Chondrocyte (in vitro differentiated cells): Measurements from ENCODE around the gene PPP5C. TPM values are rescaled to one million over a fixed set of nuclear protein-coding genes. Genes with fewer than 3 reads are reported as not detected.

Experiments
- DNase-seq: peaks from one replicate; pipeline ENCODE4 v3.0.0; 2021; ENCODE audit warnings: mixed read lengths, low spot score
- H3K27ac Mint-ChIP-seq: one replicate; pipeline ENCODE4 v1.8.0; 2021; ENCODE audit warnings: mild to moderate bottlenecking, moderate library complexity, mixed read lengths; ENCODE audit not compliant: unreplicated experiment
- H3K27me3 Mint-ChIP-seq: 2 replicates; pipeline ENCODE4 v1.8.0; 2021; ENCODE audit warnings: low read depth, mixed read lengths
- H3K36me3 Mint-ChIP-seq: 2 replicates; pipeline ENCODE4 v1.8.0; 2021; ENCODE audit warnings: low read depth, mixed read lengths
- H3K4me1 Mint-ChIP-seq: 2 replicates; pipeline ENCODE4 v1.8.0; 2021; ENCODE audit warnings: low read depth, mild to moderate bottlenecking, mixed read lengths
- H3K4me3 Mint-ChIP-seq: one replicate; pipeline ENCODE4 v1.8.0; 2021; ENCODE audit warnings: mild to moderate bottlenecking, moderate library complexity, mixed read lengths; ENCODE audit not compliant: unreplicated experiment
- H3K9me3 Mint-ChIP-seq: 2 replicates; pipeline ENCODE4 v1.8.0; 2021; ENCODE audit warnings: low read depth, mixed read lengths
- CTCF ChIP-seq: fragments of 200-600 bp; sonication (generic); IDR thresholded peaks from 2 replicates; pipeline ENCODE4 v1.5.0; 2021; ENCODE audit warnings: antibody characterized with exemption, mild to moderate bottlenecking, moderate library complexity
- total RNA-seq: library from RNA; stranded (reverse); gene quantifications from 3 replicates; pipeline ENCODE4 v1.2.1, GENCODE V29; 2021

The PPP5C gene
- total RNA-seq, 1 donor from 2014 or later, result 62.5 TPM

- no peak for TF ChIP-seq CTCF
- DNase-seq, result no peak
- Mint-ChIP-seq H3K27me3 (no peaks in the 10 kb centered on the region), H3K9me3 (no peaks in the 10 kb centered on the region), H3K4me1 (peaks cover 3% of the 10 kb centered on the region), H3K36me3 (peaks cover 40% of the 10 kb centered on the region), H3K27ac (no peak overlapping the region), H3K4me3 (no peak overlapping the region)
These were observed 7.4 kb upstream of the PPP5C start for GRCh38 chr19:46339446-46339845.

GRCh38 chr19:46340051-46340659 lies 6.7 kb upstream of the PPP5C start:
- no peak for DNase-seq
- Mint-ChIP-seq H3K36me3 (peaks cover 40% of the 10 kb centered on the region), H3K4me1 (peaks cover 3% of the 10 kb centered on the region), H3K27me3 (no peaks in the 10 kb centered on the region), H3K9me3 (no peaks in the 10 kb centered on the region), H3K4me3 (no peak overlapping the region), H3K27ac (no peak overlapping the region)
- TF ChIP-seq CTCF, result no peak

GRCh38 chr19:46341937-46342336 lies 5.0 kb upstream of the PPP5C start:
- Mint-ChIP-seq H3K27ac (no peak overlapping the region), H3K27me3 (no peaks in the 10 kb centered on the region), H3K4me3 (no peak overlapping the region), H3K9me3 (no peaks in the 10 kb centered on the region), H3K36me3 (peaks cover 36% of the 10 kb centered on the region), H3K4me1 (peaks cover 8% of the 10 kb centered on the region)
- no peak for DNase-seq
- no peak for TF ChIP-seq CTCF

- Mint-ChIP-seq H3K36me3 (peaks cover 24% of the 10 kb centered on the region), H3K9me3 (no peaks in the 10 kb centered on the region), H3K27me3 (no peaks in the 10 kb centered on the region), H3K27ac (no peak overlapping the region), H3K4me3 (no peak overlapping the region), H3K4me1 (peaks cover 30% of the 10 kb centered on the region)
- DNase-seq, result no peak
- no peak for TF ChIP-seq CTCF
These were observed 2.5 kb upstream of the PPP5C start for GRCh38 chr19:46344363-46344762.

GRCh38 chr19:46345157-46345556 lies 1.7 kb upstream of the PPP5C start:
- no peaks in the 10 kb centered on the region for H3K9me3 Mint-ChIP-seq
- no peak for TF ChIP-seq CTCF
- no peaks in the 10 kb centered on the region for H3K27me3 Mint-ChIP-seq
- no peak for DNase-seq
- H3K27ac Mint-ChIP-seq, result peak overlapping the region; percentile 4
- H3K4me1 Mint-ChIP-seq, result peaks cover 38% of the 10 kb centered on the region
- no peak overlapping the region for H3K4me3 Mint-ChIP-seq
- H3K36me3 Mint-ChIP-seq, result peaks cover 20% of the 10 kb centered on the region
